ENCODE results near the gene DAB1. TPM values are rescaled to one million over a fixed set of nuclear protein-coding genes. Genes with fewer than 3 reads are reported as not detected.

Gene DAB1
- total RNA-seq, 1 experiment from 2014 or later: not detected

DNA sequence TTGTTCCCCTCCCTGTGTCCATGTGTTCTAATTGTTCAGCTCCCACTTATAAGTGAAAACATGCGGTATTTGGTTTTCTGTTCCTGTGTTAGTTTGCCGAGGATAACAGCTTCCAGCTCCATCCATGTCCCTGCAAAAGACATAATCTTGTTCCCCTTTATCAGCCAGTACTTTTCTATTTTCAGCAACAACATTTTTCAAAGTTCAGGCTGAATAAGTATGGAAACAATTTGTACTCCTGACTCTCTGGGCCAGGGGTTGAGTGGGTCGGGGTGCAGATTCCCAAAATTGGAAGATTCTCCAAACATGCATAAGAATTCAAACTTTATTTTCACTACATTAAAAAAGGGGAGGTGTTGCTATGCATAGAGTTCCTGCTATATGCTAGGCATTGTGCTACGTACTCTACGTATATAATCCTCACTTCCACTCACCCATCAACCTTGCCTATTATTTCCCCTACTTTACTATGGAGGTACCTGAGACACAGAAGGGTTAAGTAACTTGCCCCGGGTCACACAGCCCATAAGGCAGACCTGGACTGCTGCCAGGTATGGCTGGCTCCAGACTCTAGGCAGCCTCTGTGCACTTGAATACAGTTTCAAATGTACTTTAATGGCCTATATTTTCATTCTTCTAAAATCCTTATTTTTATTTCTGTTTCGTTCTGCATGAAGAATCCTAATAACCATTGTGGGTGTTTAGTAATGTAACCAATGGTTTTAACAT is 341.0 kb downstream of the DAB1 start:
- no peak overlapping the region for H3K9ac ChIP-seq (ENCODE audit: low read length)
- TF ChIP-seq, protein P1, sequence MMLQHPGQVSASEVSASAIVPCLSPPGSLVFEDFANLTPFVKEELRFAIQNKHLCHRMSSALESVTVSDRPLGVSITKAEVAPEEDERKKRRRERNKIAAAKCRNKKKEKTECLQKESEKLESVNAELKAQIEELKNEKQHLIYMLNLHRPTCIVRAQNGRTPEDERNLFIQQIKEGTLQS (IDR thresholded peaks at IDR 0.05): no peak
- TF ChIP-seq, protein P2, sequence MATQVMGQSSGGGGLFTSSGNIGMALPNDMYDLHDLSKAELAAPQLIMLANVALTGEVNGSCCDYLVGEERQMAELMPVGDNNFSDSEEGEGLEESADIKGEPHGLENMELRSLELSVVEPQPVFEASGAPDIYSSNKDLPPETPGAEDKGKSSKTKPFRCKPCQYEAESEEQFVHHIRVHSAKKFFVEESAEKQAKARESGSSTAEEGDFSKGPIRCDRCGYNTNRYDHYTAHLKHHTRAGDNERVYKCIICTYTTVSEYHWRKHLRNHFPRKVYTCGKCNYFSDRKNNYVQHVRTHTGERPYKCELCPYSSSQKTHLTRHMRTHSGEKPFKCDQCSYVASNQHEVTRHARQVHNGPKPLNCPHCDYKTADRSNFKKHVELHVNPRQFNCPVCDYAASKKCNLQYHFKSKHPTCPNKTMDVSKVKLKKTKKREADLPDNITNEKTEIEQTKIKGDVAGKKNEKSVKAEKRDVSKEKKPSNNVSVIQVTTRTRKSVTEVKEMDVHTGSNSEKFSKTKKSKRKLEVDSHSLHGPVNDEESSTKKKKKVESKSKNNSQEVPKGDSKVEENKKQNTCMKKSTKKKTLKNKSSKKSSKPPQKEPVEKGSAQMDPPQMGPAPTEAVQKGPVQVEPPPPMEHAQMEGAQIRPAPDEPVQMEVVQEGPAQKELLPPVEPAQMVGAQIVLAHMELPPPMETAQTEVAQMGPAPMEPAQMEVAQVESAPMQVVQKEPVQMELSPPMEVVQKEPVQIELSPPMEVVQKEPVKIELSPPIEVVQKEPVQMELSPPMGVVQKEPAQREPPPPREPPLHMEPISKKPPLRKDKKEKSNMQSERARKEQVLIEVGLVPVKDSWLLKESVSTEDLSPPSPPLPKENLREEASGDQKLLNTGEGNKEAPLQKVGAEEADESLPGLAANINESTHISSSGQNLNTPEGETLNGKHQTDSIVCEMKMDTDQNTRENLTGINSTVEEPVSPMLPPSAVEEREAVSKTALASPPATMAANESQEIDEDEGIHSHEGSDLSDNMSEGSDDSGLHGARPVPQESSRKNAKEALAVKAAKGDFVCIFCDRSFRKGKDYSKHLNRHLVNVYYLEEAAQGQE (IDR thresholded peaks at IDR 0.05; ENCODE audit: low read depth): no peak
- no peak for TF ChIP-seq SP1 (IDR thresholded peaks at IDR 0.05; ENCODE audit: low read depth)
- no peak for TF ChIP-seq ZFX (IDR thresholded peaks at IDR 0.05)
- no peak for TF ChIP-seq EZH2phosphoT487 (IDR thresholded peaks at IDR 0.05; ENCODE audit: borderline replicate concordance)
- TF ChIP-seq CBX3 (IDR thresholded peaks at IDR 0.05; ENCODE audit: low read depth): no peak
- no peak for TF ChIP-seq YY1 (IDR thresholded peaks at IDR 0.05; ENCODE audit: extremely low read depth, insufficient replicate concordance, low read depth, low read length)
- no peak for TF ChIP-seq EGR1 (IDR thresholded peaks at IDR 0.05; ENCODE audit: low read depth)
- TF ChIP-seq ZNF274 (IDR thresholded peaks at IDR 0.05; ENCODE audit: low read depth, low read length): no peak
- no peak for TF ChIP-seq POLR2AphosphoS5 (IDR thresholded peaks at IDR 0.05; ENCODE audit: low read depth, low read length)
- no peak for TF ChIP-seq EZH2 (IDR thresholded peaks at IDR 0.05)
- TF ChIP-seq CEBPB (IDR thresholded peaks at IDR 0.05; ENCODE audit: low read depth): no peak
- no TSS peak for BruUV-seq (replicated peaks)
- ATAC-seq: no peak
- intact Hi-C loops (cut with micrococcal nuclease): no loop called here
- H3K27ac ChIP-seq (ENCODE audit: low read depth, low read length): no peak overlapping the region
- ChIA-PET RAD21 (ENCODE audit: low non-redundant PET in 1 of 2, low total read pairs in 2 of 2, uncharacterized antibody in 2 of 2, unreplicated experiment in 2 of 2) (no interaction called here), CTCF (no interaction called here), POLR2A (no interaction called here)
- H3K4me2 ChIP-seq (ENCODE audit: low read length): no peak overlapping the region
- no peak overlapping the region for H3K4me3 ChIP-seq (replicated peaks in 1 of 2; ENCODE audit: low read depth in 1 of 2, low read length in 2 of 2)
- no peak for DNase-seq (ENCODE audit: low read depth, low spot score)
- no peaks in the 10 kb centered on the region for H3K36me3 ChIP-seq (ENCODE audit: control insufficient read depth in 1 of 2, insufficient read depth in 2 of 2, low read length in 2 of 2)
- no peaks in the 10 kb centered on the region for H3K9me3 ChIP-seq (ENCODE audit: control insufficient read depth in 1 of 2, insufficient read depth in 1 of 2, low read depth in 1 of 2, low read length in 2 of 2)
- H3K4me1 ChIP-seq (ENCODE audit: control insufficient read depth in 1 of 2, insufficient read depth in 2 of 2, low read length in 2 of 2): no peaks in the 10 kb centered on the region
- H4K20me1 ChIP-seq (ENCODE audit: insufficient read depth): no peaks in the 10 kb centered on the region
- no peak overlapping the region for H2AFZ ChIP-seq (ENCODE audit: low read depth, low read length, poor library complexity, severe bottlenecking)
- no peaks in the 10 kb centered on the region for H3K9me2 ChIP-seq (ENCODE audit: insufficient read depth)
- H3K79me2 ChIP-seq (ENCODE audit: insufficient read depth, low read length): no peaks in the 10 kb centered on the region
- H3K27me3 ChIP-seq (ENCODE audit: insufficient read depth, low read length): peaks cover 9% of the 10 kb centered on the region; the same call in 1 of the 2 replicates

Measured in HCT116 (cell line).